Gastroesophageal sphincter (tissue), 3 donors: ENCODE measurements around the gene THSD4.

ENCODE experiments used
- CTCF ChIP-seq, 4 experiments: fragments of 200-600 bp in 2 of 4; fragments of 450-650 bp in 2 of 4; sonication (generic) in 1 of 4; IDR thresholded peaks; one replicate each; pipeline ENCODE4 v1.5.1; 2017 to 2019; ENCODE audit warnings: antibody characterized with exemption in 4 of 4, mild to moderate bottlenecking in 2 of 4, moderate library complexity in 2 of 4
- EP300 ChIP-seq: sonication (generic); formaldehyde crosslinking; IDR thresholded peaks from one replicate; pipeline ENCODE4 v1.6.1; 2017; ENCODE audit warnings: antibody characterized with exemption, mild to moderate bottlenecking
- POLR2A ChIP-seq, 2 donors: fragments of 450-650 bp; IDR thresholded peaks; one replicate each; pipeline ENCODE4 v1.6.1; 2017; ENCODE audit warnings: antibody characterized with exemption in 2 of 2, mild to moderate bottlenecking in 2 of 2, moderate library complexity in 1 of 2
- POLR2AphosphoS5 ChIP-seq: sonication (generic); formaldehyde crosslinking; IDR thresholded peaks from one replicate; pipeline ENCODE4 v1.6.1; 2017; ENCODE audit warnings: antibody characterized with exemption

DNA sequence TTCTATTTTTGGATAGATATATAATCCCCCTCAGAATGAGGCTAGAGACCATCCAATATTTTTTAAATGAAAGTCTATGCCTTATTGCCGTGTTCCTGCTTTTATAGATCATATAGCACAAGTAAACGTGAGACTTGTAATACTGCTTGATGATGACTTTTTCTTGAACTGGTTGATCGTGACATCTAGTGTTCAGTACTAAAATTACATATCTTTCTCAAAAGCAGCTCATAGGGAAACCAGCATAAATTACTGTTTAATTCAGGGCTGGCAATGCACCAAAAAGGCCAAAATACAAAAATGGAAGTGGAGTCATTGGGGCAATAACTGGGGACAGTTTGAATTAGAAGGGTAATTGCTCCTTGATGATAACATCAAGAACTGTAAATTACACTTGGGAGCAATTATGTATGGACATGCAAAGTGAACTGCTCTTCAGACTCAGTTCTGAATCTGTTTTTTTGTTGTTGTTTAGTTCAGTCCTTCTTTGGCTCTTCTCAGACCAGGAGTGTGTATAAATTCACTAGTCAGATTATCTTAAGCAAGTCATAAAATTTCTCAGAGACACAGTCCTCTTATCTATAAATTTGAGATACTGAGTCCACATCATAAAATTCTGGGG, 325.3 kb downstream of the THSD4 start:
- TF ChIP-seq CTCF (IDR thresholded peaks at IDR 0.05) (peak; percentile 39 to 85 (median 74)), POLR2A (IDR thresholded peaks at IDR 0.05) (no peak), EP300 (no peak), POLR2AphosphoS5 (no peak)
